ENCODE measurements around the gene DLGAP4.

Gene DLGAP4

GRCh38 chr20:36299459-36299858, 6.7 kb upstream of the DLGAP4 start:
- CTCF ChIA-PET = no interaction called here
- POLR2A ChIA-PET = no interaction called here
- no peak for DNase-seq (ENCODE audit: extremely low spot score)
- TF ChIP-seq FOXA1 (IDR thresholded peaks at IDR 0.05) = no peak
- no peak for TF ChIP-seq ARNT (IDR thresholded peaks at IDR 0.05)
- no peak for TF ChIP-seq SP1 (IDR thresholded peaks at IDR 0.05)
- TF ChIP-seq FOXM1 (IDR thresholded peaks at IDR 0.05; ENCODE audit: borderline replicate concordance) = no peak
- TF ChIP-seq CTBP1 (IDR thresholded peaks at IDR 0.05; ENCODE audit: borderline replicate concordance) = no peak
- TF ChIP-seq SUZ12 (IDR thresholded peaks at IDR 0.05) = no peak
- TF ChIP-seq NFRKB (IDR thresholded peaks at IDR 0.05) = no peak
- TF ChIP-seq L3MBTL2 (conservative IDR thresholded peaks at IDR 0.05) = no peak
- no peak for TF ChIP-seq HDGF (IDR thresholded peaks at IDR 0.05; ENCODE audit: borderline replicate concordance)
- no peak for TF ChIP-seq BHLHE40 (IDR thresholded peaks at IDR 0.05; ENCODE audit: borderline replicate concordance)
- TF ChIP-seq ELF4 (IDR thresholded peaks at IDR 0.05) = no peak
- no peak for TF ChIP-seq TARDBP (IDR thresholded peaks at IDR 0.05)

GRCh38 chr20:36301359-36302119, 4.6 kb upstream of the DLGAP4 start:
- no peak for TF ChIP-seq FOXM1 (IDR thresholded peaks at IDR 0.05; ENCODE audit: borderline replicate concordance)
- no peak for TF ChIP-seq NFRKB (IDR thresholded peaks at IDR 0.05)
- no peak for TF ChIP-seq ARNT (IDR thresholded peaks at IDR 0.05)
- TF ChIP-seq LEF1 (IDR thresholded peaks at IDR 0.05; ENCODE audit: borderline replicate concordance) = no peak
- POLR2A ChIA-PET = no interaction called here
- CTCF ChIA-PET = no interaction called here
- peak; percentile 1 for DNase-seq (ENCODE audit: extremely low spot score)

- ChIA-PET POLR2A (no interaction called here), CTCF (no interaction called here)
- no peak for TF ChIP-seq LEF1 (IDR thresholded peaks at IDR 0.05; ENCODE audit: borderline replicate concordance)
- TF ChIP-seq NFRKB (IDR thresholded peaks at IDR 0.05) = no peak
- no peak for TF ChIP-seq TARDBP (IDR thresholded peaks at IDR 0.05)
- peak; percentile 3 for DNase-seq (ENCODE audit: extremely low spot score)
These were observed 3.0 kb upstream of the DLGAP4 start for GRCh38 chr20:36303020-36303595.

- ChIA-PET CTCF (no interaction called here), POLR2A (no interaction called here)
- TF ChIP-seq TARDBP (IDR thresholded peaks at IDR 0.05) (no peak), ZNF384 (IDR thresholded peaks at IDR 0.05) (no peak), FOXM1 (IDR thresholded peaks at IDR 0.05; ENCODE audit: borderline replicate concordance) (no peak), NFRKB (IDR thresholded peaks at IDR 0.05) (no peak), PKNOX1 (IDR thresholded peaks at IDR 0.05) (no peak), SP1 (IDR thresholded peaks at IDR 0.05) (no peak)
- DNase-seq (ENCODE audit: extremely low spot score) = no peak
These were observed 2.3 kb upstream of the DLGAP4 start for GRCh38 chr20:36303831-36304230.

GRCh38 chr20:36304786-36305495, 1.2 kb upstream of the DLGAP4 start:
- DNase-seq (ENCODE audit: extremely low spot score) = no peak
- TF ChIP-seq HDGF (IDR thresholded peaks at IDR 0.05; ENCODE audit: borderline replicate concordance) = no peak
- no peak for TF ChIP-seq LEF1 (IDR thresholded peaks at IDR 0.05; ENCODE audit: borderline replicate concordance)
- no peak for TF ChIP-seq ZNF384 (IDR thresholded peaks at IDR 0.05)
- ChIA-PET CTCF (no interaction called here), POLR2A (no interaction called here)

GRCh38 chr20:36306553-36307411, 643 bp downstream of the DLGAP4 start:
- ChIA-PET CTCF (no interaction called here), POLR2A (no interaction called here)
- DNase-seq (ENCODE audit: extremely low spot score) = peak; percentile 28
- TF ChIP-seq NFRKB (IDR thresholded peaks at IDR 0.05) (no peak), FOXM1 (IDR thresholded peaks at IDR 0.05; ENCODE audit: borderline replicate concordance) (no peak), HDGF (IDR thresholded peaks at IDR 0.05; ENCODE audit: borderline replicate concordance) (no peak), L3MBTL2 (conservative IDR thresholded peaks at IDR 0.05) (no peak), SUZ12 (IDR thresholded peaks at IDR 0.05) (no peak), CTBP1 (IDR thresholded peaks at IDR 0.05; ENCODE audit: borderline replicate concordance) (no peak), ZNF384 (IDR thresholded peaks at IDR 0.05) (no peak), FOXA1 (IDR thresholded peaks at IDR 0.05) (no peak), TARDBP (IDR thresholded peaks at IDR 0.05) (no peak), BHLHE40 (IDR thresholded peaks at IDR 0.05; ENCODE audit: borderline replicate concordance) (no peak), LEF1 (IDR thresholded peaks at IDR 0.05; ENCODE audit: borderline replicate concordance) (no peak), SP1 (IDR thresholded peaks at IDR 0.05) (no peak), FOXK2 (IDR thresholded peaks at IDR 0.05) (no peak)
